ENCODE data around the gene TMEM43.

TMEM43 gene

GRCh38 chr3:14123308-14124222, 1.3 kb upstream of the TMEM43 start:
- DNase-seq: no peak

GRCh38 chr3:14124223-14124614, 633 bp upstream of the TMEM43 start:
- peak; percentile 74 for DNase-seq

- DNase-seq: peak; percentile 73
These were observed 553 bp downstream of the TMEM43 start for GRCh38 chr3:14125193-14126016.

GRCh38 chr3:14126017-14126886, 1.4 kb downstream of the TMEM43 start:
- no peak for DNase-seq

DNA sequence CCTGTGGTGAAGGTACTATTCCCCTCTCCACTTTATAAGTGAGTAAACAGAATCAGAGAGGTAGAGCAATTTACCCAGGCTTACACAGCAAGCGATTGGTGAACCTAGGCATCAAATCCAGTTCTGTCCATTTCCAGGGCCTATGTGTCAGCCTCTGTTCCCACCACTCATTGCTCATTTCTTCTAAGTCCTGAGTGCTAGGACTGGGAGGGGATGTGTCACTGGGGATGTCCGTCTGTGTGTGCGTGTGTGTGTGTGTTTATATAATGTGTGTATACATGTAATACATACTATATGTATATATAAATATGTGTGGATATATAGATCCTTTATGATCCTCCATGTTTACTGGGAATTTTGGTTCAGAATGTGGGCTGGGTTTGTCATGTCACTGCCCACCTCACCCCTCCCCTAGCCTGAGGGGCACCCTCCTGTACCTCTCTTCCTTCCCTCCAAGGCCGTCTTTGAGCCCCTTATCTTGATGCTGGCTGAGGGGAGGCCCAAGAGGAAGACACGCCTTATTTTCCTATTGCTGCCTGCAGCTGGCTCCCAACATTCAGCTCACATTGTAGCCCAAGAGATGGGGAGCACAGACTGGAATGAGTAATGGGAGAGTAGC, 2.1 kb downstream of the TMEM43 start:
- no peak for DNase-seq

DNA sequence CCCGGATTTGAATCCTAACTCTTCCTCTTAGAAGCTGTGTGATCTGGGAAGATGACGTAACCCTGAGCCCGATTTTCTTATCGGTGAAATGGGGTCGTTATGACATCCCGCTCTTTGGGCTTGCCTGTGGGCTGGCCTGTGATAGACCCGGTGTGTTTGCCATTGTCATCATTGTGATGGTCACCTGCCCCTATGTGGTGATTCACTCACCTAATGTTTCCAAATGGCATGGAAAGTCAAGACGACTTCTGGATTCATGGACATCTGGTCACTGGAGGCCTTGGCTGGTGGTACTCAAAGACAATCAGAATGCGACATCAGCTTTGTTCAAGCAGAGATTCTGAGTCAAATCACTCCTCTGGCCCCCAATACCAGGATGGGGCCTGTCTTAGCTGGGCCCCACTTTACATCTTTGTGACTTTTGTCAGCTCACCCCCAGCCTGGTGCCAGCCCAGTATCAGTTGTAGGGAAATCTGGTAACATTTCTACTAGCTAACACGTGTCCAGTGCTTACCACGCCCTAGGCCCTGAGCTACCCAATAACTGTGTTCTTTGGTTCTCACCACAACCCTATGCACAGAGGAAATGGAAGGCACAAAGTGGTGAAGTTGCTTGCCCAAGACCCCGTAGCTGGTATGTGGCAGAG, 2.8 kb downstream of the TMEM43 start:
- DNase-seq: no peak

- no peak for DNase-seq
These were observed 3.9 kb downstream of the TMEM43 start for GRCh38 chr3:14128724-14129123.

DNA sequence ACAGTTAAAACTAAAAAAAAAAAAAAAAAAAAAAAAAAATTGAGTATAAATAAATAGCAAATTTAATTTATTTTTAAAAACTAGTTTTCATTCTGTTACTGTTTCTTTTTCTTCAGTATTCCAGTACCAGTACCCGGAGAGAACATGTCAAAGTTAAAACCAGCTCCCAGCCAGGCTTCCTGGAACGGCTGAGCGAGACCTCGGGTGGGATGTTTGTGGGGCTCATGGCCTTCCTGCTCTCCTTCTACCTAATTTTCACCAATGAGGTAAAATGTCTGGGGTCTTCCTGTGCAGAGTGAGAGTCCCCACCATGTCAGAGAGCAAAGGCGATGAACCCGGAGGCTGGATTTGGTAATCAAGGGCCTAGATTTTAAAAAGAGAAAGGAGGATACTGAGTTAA, 4.4 kb downstream of the TMEM43 start:
- DNase-seq: no peak

- no peak for DNase-seq
These were observed 5.4 kb downstream of the TMEM43 start for GRCh38 chr3:14130230-14130629.

- DNase-seq: no peak
These were observed 5.9 kb downstream of the TMEM43 start for GRCh38 chr3:14130707-14131106.

DNA sequence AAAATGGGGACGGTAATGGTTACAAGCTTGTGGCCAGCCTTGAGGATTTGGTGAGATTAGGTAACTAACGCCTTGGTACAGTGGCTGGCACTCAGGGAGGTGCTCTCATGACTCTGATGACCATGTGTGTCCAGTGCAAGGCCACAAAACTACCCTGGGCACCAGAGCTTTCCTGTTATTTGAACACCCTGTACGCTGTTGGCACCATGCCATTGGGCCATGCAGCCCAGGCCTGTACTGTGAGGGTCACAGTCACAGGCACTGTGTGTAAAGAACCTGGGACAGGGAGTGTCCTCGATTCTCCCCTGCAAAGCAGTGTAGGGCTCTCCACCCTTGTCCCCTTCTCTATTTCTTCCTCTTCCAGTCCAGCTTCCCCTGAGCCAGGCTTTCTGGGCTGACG, 6.3 kb downstream of the TMEM43 start:
- no peak for DNase-seq

DNA sequence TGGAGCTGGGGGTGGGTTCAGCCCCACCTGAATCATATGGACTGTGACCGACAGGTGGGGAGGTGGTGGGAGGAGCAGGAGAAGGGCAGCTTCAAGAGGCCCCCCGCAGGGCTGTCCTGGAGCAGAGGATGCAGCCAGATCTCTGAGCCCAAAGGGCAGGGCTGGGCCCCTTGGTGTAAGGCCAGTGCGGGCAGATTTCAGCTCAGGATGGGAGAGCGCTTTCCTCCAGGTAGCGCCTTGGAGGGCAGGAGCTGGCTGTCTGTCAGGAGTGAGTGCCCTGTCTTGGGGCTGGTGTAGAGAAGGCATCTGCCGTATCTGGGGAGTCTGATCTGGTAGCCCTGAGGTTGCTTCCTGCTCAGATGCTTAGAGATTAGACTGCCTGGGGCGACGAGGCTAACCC, 7.3 kb downstream of the TMEM43 start:
- DNase-seq: no peak

GRCh38 chr3:14132689-14133088, 7.8 kb downstream of the TMEM43 start:
- DNase-seq: no peak

- DNase-seq: no peak
These were observed 8.4 kb downstream of the TMEM43 start for GRCh38 chr3:14133188-14133800.

DNA sequence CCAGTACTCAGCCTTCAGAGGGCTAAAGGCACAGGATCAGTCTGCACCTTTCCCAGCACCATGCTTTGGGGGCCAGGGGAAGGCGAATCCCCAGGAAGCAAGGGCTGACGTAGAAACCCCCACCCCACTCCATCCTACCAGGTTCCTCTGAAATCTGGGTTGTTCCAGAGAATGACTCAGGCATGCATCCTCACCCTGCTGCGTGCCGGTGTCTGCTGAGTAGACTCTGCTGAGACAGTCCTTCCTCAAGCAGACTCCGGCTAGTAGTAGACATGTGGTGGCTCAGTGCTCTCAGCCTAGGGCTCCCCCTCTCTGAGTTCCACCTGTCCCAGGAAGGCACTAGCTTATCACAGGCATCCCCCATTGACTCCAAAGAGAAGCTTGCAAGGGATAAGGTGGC, 9.0 kb downstream of the TMEM43 start:
- DNase-seq: no peak

DNA sequence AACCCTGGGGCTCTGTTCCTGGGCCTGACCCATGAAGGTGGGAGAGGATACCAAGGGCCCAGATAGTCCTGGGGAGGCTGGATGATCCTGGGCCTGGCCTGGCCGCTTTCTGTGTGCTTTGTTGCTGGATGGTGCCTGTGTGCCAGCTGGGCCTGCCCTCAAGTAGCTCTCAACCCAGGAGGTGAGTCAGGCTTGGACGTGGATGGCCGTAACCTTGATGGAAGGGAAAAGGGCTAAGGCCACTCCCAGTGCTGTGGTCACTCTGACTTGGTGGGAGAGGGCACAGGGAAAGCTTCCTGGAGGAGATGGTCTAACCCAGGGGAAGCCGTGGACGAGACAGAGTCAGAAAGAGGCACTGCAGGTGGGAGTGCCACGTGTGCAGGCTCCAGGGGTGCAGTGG, 9.4 kb downstream of the TMEM43 start:
- DNase-seq: no peak

- no peak for DNase-seq
These were observed 10.7 kb downstream of the TMEM43 start for GRCh38 chr3:14135581-14135980.

DNA sequence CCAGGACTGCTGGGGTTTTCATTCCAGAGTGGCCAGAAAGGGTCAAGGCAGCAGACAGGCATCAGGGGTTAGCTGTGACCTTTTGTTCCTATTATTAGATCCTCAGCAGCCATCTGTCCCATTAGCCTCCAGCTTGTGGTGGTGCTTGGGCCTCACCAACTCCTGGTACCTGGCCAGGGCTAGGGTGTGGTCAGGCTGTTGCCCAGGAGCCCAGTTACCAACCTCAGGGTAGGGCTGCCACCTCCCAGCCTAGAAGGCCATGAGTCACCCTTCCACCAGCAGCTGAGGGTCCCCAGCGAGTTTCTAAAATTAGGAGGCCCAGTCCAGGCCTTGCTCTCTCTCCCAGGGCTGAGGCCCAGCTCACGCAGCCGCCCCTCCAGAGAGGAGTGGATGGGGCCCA, 12.2 kb downstream of the TMEM43 start:
- no peak for DNase-seq

DNA sequence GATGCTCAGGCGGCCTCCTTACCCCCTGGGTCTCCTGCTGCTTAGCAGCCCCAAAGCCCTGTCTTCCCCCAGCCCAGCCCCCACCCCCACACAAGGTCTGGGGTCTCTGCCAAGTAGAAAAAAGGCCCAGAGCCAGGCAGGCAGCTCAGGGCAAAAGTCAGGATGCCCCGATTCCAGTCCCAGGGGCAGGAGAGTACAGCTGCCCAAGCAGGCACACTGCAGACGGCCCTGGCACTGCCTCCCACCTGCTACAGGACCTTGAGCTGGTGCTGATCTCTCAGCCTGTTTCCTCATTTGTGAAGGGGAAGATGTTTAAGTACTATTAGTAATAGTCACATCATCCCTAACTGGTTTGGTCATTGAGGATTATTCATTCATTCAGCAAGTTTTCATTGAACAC, 12.6 kb downstream of the TMEM43 start:
- no peak for DNase-seq

DNA sequence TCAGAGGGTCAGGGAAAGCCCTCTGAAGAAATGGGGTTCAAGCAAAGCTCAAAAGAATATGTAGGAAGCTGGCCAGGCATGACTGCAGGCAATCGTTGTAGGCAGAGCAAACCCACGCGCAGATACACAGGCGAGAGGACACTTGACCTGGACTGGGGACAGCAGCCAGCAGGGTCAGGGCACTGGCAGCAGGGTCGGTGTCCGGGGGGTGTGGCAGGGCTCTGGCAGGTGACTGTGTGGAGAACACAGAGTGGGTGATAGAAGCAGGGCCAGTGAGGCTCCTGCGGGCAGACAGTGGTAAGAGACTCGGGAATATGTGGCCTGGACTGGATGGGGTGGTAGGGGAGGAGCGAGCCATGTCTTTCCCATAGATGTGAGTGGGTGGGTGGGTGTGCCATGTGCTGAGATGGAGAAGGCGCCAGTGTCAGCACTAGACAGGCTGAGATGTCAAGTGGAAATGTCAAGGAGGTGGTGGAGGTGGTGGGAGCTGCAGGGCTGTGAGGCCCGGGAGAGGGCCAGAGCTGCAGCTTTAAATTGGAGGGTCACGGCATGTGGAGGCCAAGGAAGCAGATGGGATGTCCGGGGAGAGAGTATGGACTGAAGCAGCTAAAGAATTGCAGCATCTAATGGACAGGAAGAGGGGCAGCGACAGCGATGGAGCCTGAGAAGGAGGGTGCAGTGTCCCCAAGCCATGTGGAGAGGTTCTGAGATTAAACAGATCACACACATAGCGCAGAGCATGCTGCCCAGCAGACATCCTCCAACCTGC, 13.4 kb downstream of the TMEM43 start:
- no peak for DNase-seq
